ENCODE data around the gene FEM1C. TPM values are rescaled to one million over a fixed set of nuclear protein-coding genes. Genes with fewer than 3 reads are reported as not detected.

FEM1C gene
- total RNA-seq, 1 donor from 2014 or later = 19.8 TPM

DNA sequence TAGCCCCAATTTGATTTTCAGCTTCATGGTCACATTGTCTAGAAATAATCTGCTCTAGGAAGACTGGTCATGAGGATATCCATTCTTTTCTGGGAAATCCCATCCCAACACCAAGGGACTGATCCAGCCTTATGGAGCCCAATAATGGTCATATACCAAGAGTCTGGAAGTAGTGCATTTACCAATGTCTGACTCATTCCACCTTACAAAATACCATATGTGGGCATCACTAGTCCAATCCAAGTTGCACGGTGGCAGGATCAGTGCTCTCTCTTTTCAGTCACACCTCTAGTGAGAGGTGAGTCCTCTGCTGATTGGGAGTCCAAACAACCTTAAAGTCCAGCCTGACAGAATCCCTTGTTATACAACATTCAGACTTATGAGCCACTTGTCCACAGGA, 73.7 kb downstream of the FEM1C start:
- Mint-ChIP-seq H3K27me3 (no peaks in the 10 kb centered on the region), H3K4me1 (no peaks in the 10 kb centered on the region), H3K36me3 (ENCODE audit: low read depth) (no peaks in the 10 kb centered on the region), H3K4me3 (no peak overlapping the region), H3K27ac (no peak overlapping the region), H3K9me3 (no peaks in the 10 kb centered on the region)
- TF ChIP-seq, protein P1, sequence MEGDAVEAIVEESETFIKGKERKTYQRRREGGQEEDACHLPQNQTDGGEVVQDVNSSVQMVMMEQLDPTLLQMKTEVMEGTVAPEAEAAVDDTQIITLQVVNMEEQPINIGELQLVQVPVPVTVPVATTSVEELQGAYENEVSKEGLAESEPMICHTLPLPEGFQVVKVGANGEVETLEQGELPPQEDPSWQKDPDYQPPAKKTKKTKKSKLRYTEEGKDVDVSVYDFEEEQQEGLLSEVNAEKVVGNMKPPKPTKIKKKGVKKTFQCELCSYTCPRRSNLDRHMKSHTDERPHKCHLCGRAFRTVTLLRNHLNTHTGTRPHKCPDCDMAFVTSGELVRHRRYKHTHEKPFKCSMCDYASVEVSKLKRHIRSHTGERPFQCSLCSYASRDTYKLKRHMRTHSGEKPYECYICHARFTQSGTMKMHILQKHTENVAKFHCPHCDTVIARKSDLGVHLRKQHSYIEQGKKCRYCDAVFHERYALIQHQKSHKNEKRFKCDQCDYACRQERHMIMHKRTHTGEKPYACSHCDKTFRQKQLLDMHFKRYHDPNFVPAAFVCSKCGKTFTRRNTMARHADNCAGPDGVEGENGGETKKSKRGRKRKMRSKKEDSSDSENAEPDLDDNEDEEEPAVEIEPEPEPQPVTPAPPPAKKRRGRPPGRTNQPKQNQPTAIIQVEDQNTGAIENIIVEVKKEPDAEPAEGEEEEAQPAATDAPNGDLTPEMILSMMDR (IDR thresholded peaks at IDR 0.05) = no peak
- DNase-seq = no peak
- POLR2A ChIA-PET = no interaction called here
- CTCF ChIA-PET = no interaction called here
- intact Hi-C loops (cut with micrococcal nuclease) = no loop called here
- no peak for ATAC-seq (ENCODE audit: low read depth)

Other genes starting within 250 kb of the FEM1C start
- 5.2 and 5.3 TPM in 2 replicates for gene CCDC112, start 248.1 kb downstream of the FEM1C start, total RNA-seq
- 12.4 and 13.3 TPM in 2 replicates for gene TICAM2, start 57.7 kb upstream of the FEM1C start, total RNA-seq
- gene TMED7, start 81.3 kb upstream of the FEM1C start, total RNA-seq = 34.9 and 35.0 TPM in 2 replicates

Measured in activated B cell treated with CpG ODN at 0.5 μM for 24 hours (primary cell).